Measurements from ENCODE around the gene OXSM. TPM values are rescaled to one million over a fixed set of nuclear protein-coding genes. Genes with fewer than 3 reads are reported as not detected.

OXSM gene
- polyA plus RNA-seq, result 10 to 100 TPM; 14.7 to 25.1 (median 18.6) TPM
- long read RNA-seq, donor 1, result 0 reads
- long read RNA-seq, donor 2, partial matches to known transcripts, result 0 of 6 reads
- long read RNA-seq, donor 2, other reads (novel, unspliced or antisense), result 0 of 6 reads
- long read RNA-seq, donor 3, partial matches to known transcripts, result 7 of 12 reads
- long read RNA-seq, donor 3, other reads (novel, unspliced or antisense), result 0 of 12 reads
- long read RNA-seq, donor 4, result 0 reads
- long read RNA-seq, donor 5, result 0 reads
- long read RNA-seq, donor 6, transcript OXSM-201 (3 exons, 1,519 nt), result major isoform, 5 of 22 reads
- long read RNA-seq, donor 6, partial matches to known transcripts, result 17 of 22 reads
- long read RNA-seq, donor 6, other reads (novel, unspliced or antisense), result 0 of 22 reads
- long read RNA-seq, donor 7, result 0 reads
- long read RNA-seq, donor 8, partial matches to known transcripts, result 0 of 1 reads
- long read RNA-seq, donor 8, other reads (novel, unspliced or antisense), result 0 of 1 reads
- long read RNA-seq, donor 9, result 0 reads
- long read RNA-seq, donor 10, partial matches to known transcripts, result 7 of 12 reads
- long read RNA-seq, donor 10, other reads (novel, unspliced or antisense), result 0 of 12 reads

DNA sequence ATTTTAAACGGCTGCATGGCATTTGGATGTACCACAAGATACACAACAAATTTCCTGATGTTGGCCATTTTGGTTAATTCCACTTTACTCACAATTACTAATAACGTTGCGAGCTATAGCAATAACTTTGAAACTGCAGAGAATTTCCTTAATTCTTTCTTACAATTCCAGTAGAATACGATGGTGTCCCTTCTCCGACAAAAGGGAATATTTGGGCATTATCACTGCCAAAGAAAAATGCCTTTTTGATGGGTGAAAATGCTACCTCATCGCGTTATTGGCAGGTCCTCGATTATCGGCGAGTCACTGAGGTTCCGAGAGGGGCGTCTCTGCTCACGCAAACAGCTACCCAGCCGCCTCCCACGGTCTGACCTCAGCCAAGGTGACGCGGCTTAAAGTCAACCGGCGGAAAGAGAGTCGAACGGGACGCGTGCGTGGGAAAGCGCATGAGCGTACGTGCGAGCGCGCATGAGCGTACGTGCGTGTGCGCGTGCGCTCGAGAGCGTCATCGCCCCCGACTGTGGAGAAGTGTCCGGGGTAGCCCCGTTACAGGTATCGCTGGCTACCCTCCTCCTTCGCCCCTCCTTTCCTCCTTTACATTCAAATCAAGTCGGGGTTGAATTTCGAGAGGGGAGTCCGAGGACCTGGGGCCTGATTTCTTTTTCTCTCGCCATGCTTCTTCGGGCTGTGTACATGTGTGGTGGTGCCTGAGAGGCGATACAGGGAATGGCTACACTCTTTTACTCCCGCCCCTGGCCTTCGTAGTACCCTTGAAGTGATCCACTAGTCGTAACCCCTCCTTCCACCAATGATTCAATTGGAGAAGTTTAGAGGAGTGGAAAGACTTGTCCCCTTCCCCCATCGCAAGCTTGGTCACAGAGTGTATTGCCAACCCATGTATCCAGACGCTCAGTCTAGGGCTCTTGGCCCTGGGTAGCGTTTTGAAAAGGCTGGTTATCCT is at the start of gene OXSM:
Gene OXSM, plus strand, starts transcription at position 495 of the 961 bp plus-strand sequence. CDS start 931 bp downstream, outside the sequence.
- Histone ChIP-seq H3K4me1 (ENCODE audit: control insufficient read depth in 3 of 3, insufficient read depth in 2 of 3, low read depth in 1 of 3, low read length in 2 of 3) (peaks cover 1 to 14% (median 6%) of the 10 kb centered on the region in 3 donors), H3K27me3 (ENCODE audit: control insufficient read depth in 3 of 3, insufficient read depth in 3 of 3, low read length in 3 of 3) (no peaks in the 10 kb centered on the region), H3K27ac (ENCODE audit: low read depth in 1 of 3, low read length in 2 of 3) (peak within 1 kb of the TSS; percentile 79 to 97 (median 84)), H3K36me3 (ENCODE audit: control insufficient read depth in 3 of 3, insufficient read depth in 2 of 3, low read depth in 1 of 3, low read length in 3 of 3) (peaks cover 0 to 7% (median 3%) of the 10 kb centered on the region in 3 donors), H3K4me3 (ENCODE audit: low read depth in 1 of 3, low read length in 3 of 3) (peak within 1 kb of the TSS; percentile 59 to 76 (median 60)), H3K9me3 (ENCODE audit: control insufficient read depth in 2 of 2, insufficient read depth in 1 of 2, low read depth in 1 of 2, low read length in 1 of 2) (no peaks in the 10 kb centered on the region)
- WGBS, 3 donors, result 0 to 1% (median 1%) methylated on average over 50 to 56 of the region's 56 CpGs
- peak; percentile 95 to 96 for DNase-seq
- FAIRE-seq, result no peak

DNA sequence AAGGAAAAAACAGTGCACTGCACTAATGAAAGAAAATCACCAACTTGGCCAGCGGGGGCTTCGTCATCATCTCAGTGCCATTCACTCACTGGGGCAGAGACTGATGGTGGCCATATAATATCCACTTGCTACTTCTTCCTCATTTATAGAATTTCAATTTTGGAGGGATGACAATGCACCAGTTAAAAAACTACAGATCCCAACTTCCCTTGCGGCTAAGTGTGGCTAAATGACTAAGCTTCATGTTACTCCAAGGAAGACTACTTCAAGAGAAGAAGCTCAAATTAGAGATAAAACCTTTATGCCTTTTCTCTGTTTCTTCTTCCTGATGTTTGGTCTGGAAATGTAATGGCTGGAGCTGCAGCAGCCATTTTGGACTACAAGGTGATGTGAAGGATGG is 45.4 kb upstream of the OXSM start:
- no peak overlapping the region for H3K27ac ChIP-seq (ENCODE audit: low read depth in 1 of 3, low read length in 2 of 3)
- H3K4me3 ChIP-seq (ENCODE audit: low read depth in 1 of 3, low read length in 3 of 3), result no peak overlapping the region
- H3K4me1 ChIP-seq (ENCODE audit: control insufficient read depth in 3 of 3, insufficient read depth in 2 of 3, low read depth in 1 of 3, low read length in 2 of 3), result no peaks in the 10 kb centered on the region
- H3K36me3 ChIP-seq (ENCODE audit: control insufficient read depth in 3 of 3, insufficient read depth in 2 of 3, low read depth in 1 of 3, low read length in 3 of 3), result peaks cover 3 to 14% (median 8%) of the 10 kb centered on the region in 3 donors
- WGBS, 3 donors, result 96 to 100% (median 100%) methylated on average over 3 of the region's 3 CpGs
- FAIRE-seq, result no peak
- no peaks in the 10 kb centered on the region for H3K9me3 ChIP-seq (ENCODE audit: control insufficient read depth in 2 of 2, insufficient read depth in 1 of 2, low read depth in 1 of 2, low read length in 1 of 2)
- no peaks in the 10 kb centered on the region for H3K27me3 ChIP-seq (ENCODE audit: control insufficient read depth in 3 of 3, insufficient read depth in 3 of 3, low read length in 3 of 3)
- DNase-seq, result no peak

DNA sequence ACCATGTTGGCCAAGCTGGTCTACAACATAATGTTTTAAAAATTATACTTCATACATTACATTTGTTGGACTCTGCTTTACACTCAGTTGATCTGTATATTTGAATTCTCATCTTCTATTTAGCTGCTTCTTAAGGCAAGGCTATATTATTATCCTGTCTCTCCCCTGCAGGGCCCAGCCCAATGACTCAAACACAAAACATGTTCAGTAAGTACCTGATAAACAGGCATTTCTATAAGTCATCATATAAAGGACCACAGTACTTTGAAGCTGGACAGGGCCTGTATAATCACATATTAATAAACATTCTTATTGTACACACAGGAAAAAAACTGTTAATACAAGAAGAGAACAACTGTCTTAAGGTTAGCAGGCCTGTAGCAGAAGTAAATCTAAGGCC is 42.9 kb upstream of the OXSM start:
- Histone ChIP-seq H3K9me3 (ENCODE audit: control insufficient read depth in 2 of 2, insufficient read depth in 1 of 2, low read depth in 1 of 2, low read length in 1 of 2) (no peaks in the 10 kb centered on the region), H3K36me3 (ENCODE audit: control insufficient read depth in 3 of 3, insufficient read depth in 2 of 3, low read depth in 1 of 3, low read length in 3 of 3) (peaks cover 9 to 18% (median 11%) of the 10 kb centered on the region in 3 donors), H3K27me3 (ENCODE audit: control insufficient read depth in 3 of 3, insufficient read depth in 3 of 3, low read length in 3 of 3) (no peaks in the 10 kb centered on the region), H3K4me1 (ENCODE audit: control insufficient read depth in 3 of 3, insufficient read depth in 2 of 3, low read depth in 1 of 3, low read length in 2 of 3) (no peaks in the 10 kb centered on the region), H3K4me3 (ENCODE audit: low read depth in 1 of 3, low read length in 3 of 3) (no peak overlapping the region), H3K27ac (ENCODE audit: low read depth in 1 of 3, low read length in 2 of 3) (no peak overlapping the region)
- DNase-seq (no peak), FAIRE-seq (no peak)

DNA sequence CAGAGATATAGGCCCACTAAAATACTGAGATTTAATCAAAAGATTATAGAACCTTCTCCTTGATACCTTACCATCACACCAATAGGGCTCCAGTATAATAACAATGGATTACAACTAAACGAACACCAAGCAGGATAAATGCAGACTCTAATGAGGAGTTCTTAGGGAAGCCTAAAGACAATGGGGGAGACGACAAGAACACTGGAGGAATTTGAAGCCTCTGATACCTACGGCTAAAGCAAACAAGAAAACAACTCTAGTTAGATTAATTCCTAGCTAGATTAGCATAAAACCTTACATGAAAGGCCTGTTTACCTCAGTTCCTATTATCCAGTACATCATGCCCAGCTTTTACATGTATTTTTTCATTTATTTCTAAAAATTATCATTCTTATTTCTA is 41.7 kb upstream of the OXSM start:
- no peaks in the 10 kb centered on the region for H3K4me1 ChIP-seq (ENCODE audit: control insufficient read depth in 3 of 3, insufficient read depth in 2 of 3, low read depth in 1 of 3, low read length in 2 of 3)
- FAIRE-seq, result no peak
- no peak for DNase-seq
- H3K36me3 ChIP-seq (ENCODE audit: control insufficient read depth in 3 of 3, insufficient read depth in 2 of 3, low read depth in 1 of 3, low read length in 3 of 3), result peaks cover 9 to 15% (median 13%) of the 10 kb centered on the region in 3 donors
- no peak overlapping the region for H3K4me3 ChIP-seq (ENCODE audit: low read depth in 1 of 3, low read length in 3 of 3)
- H3K9me3 ChIP-seq (ENCODE audit: control insufficient read depth in 2 of 2, insufficient read depth in 1 of 2, low read depth in 1 of 2, low read length in 1 of 2), result no peaks in the 10 kb centered on the region
- no peak overlapping the region for H3K27ac ChIP-seq (ENCODE audit: low read depth in 1 of 3, low read length in 2 of 3)
- H3K27me3 ChIP-seq (ENCODE audit: control insufficient read depth in 3 of 3, insufficient read depth in 3 of 3, low read length in 3 of 3), result no peaks in the 10 kb centered on the region
- 91 to 96% (median 95%) methylated on average over 3 of the region's 3 CpGs for WGBS, 3 donors

DNA sequence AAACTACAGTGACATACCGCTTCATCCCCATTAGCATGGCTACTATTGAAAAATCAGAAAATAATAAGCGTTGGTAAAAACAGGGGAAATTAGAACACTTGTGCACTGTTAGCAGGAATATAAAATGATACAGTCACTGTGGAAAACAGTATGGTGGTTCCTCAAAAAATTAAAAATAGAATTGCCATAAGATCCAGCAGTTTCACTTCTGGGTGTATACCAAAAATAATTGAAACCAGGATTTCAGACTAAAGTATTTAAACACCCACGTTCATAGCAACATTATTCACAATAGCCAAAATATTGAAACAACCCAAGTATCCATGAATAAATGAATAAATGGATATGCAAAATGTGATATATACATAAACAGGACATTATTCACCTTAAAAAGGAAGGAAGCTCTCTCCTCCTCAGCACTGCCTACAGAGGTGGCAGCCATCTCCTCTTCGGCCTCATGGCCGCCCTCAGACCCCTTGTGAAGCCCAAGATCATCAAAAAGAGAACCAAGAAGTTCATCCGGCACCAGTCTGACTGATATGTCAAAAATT is 40.8 kb upstream of the OXSM start:
- H3K9me3 ChIP-seq (ENCODE audit: control insufficient read depth in 2 of 2, insufficient read depth in 1 of 2, low read depth in 1 of 2, low read length in 1 of 2), result no peaks in the 10 kb centered on the region
- no peak overlapping the region for H3K4me3 ChIP-seq (ENCODE audit: low read depth in 1 of 3, low read length in 3 of 3)
- peaks cover 9 to 15% (median 13%) of the 10 kb centered on the region in 3 donors for H3K36me3 ChIP-seq (ENCODE audit: control insufficient read depth in 3 of 3, insufficient read depth in 2 of 3, low read depth in 1 of 3, low read length in 3 of 3)
- no peak for DNase-seq
- no peak overlapping the region for H3K27ac ChIP-seq (ENCODE audit: low read depth in 1 of 3, low read length in 2 of 3)
- no peaks in the 10 kb centered on the region for H3K27me3 ChIP-seq (ENCODE audit: control insufficient read depth in 3 of 3, insufficient read depth in 3 of 3, low read length in 3 of 3)
- 80 to 89% (median 84%) methylated on average over 6 of the region's 6 CpGs for WGBS, 3 donors
- no peaks in the 10 kb centered on the region for H3K4me1 ChIP-seq (ENCODE audit: control insufficient read depth in 3 of 3, insufficient read depth in 2 of 3, low read depth in 1 of 3, low read length in 2 of 3)
- FAIRE-seq, result no peak

DNA sequence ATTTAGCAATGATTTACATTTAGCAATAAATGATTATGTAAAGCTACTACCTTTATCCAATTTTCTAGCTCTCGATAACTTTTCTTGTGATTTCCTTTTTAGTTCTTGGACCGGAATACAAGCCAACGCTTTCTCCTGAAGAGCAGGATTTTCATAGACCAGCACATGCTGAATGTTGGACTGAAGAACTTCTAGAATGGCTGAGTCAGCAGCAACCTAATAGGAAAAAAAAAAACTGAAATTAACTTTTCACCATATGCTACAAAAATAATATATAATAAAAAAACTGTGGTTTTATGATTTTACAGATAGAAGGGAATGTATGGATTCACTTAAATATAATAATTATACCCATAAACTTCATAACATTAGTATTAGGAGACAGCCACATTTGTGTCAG is 38.8 kb upstream of the OXSM start:
- Histone ChIP-seq H3K4me1 (ENCODE audit: control insufficient read depth in 3 of 3, insufficient read depth in 2 of 3, low read depth in 1 of 3, low read length in 2 of 3) (no peaks in the 10 kb centered on the region), H3K27ac (ENCODE audit: low read depth in 1 of 3, low read length in 2 of 3) (no peak overlapping the region), H3K27me3 (ENCODE audit: control insufficient read depth in 3 of 3, insufficient read depth in 3 of 3, low read length in 3 of 3) (no peaks in the 10 kb centered on the region), H3K9me3 (ENCODE audit: control insufficient read depth in 2 of 2, insufficient read depth in 1 of 2, low read depth in 1 of 2, low read length in 1 of 2) (no peaks in the 10 kb centered on the region), H3K4me3 (ENCODE audit: low read depth in 1 of 3, low read length in 3 of 3) (no peak overlapping the region), H3K36me3 (ENCODE audit: control insufficient read depth in 3 of 3, insufficient read depth in 2 of 3, low read depth in 1 of 3, low read length in 3 of 3) (peaks cover 9 to 15% (median 11%) of the 10 kb centered on the region in 3 donors)
- no peak for DNase-seq
- 97 to 99% (median 98%) methylated on average over 3 of the region's 3 CpGs for WGBS, 3 donors
- no peak for FAIRE-seq

DNA sequence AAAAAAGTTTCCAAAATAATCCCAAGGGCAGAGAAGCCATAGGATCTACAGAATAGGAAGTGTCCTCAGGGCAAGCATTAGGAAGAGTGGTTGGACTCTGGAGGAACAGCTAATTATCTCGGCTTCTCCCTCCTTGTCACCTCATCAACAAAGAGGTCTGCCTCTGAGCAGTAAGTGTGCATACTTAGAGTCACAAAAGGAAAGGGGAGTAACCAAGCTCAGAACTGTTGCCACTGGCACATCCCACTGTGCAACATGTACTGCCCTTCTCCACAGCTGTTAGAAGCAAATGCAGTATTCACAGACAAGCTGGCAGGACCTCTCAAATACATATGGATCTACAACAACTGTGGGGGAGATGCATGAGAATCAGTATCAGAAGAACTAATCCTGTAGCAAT is 38.2 kb upstream of the OXSM start:
- 88 to 100% (median 88%) methylated on average over 1 of the region's 1 CpG for WGBS, 3 donors
- H3K4me3 ChIP-seq (ENCODE audit: low read depth in 1 of 3, low read length in 3 of 3), result no peak overlapping the region
- no peak for DNase-seq
- no peaks in the 10 kb centered on the region for H3K27me3 ChIP-seq (ENCODE audit: control insufficient read depth in 3 of 3, insufficient read depth in 3 of 3, low read length in 3 of 3)
- no peaks in the 10 kb centered on the region for H3K9me3 ChIP-seq (ENCODE audit: control insufficient read depth in 2 of 2, insufficient read depth in 1 of 2, low read depth in 1 of 2, low read length in 1 of 2)
- no peak overlapping the region for H3K27ac ChIP-seq (ENCODE audit: low read depth in 1 of 3, low read length in 2 of 3)
- peaks cover 9 to 16% (median 10%) of the 10 kb centered on the region in 3 donors for H3K36me3 ChIP-seq (ENCODE audit: control insufficient read depth in 3 of 3, insufficient read depth in 2 of 3, low read depth in 1 of 3, low read length in 3 of 3)
- no peaks in the 10 kb centered on the region for H3K4me1 ChIP-seq (ENCODE audit: control insufficient read depth in 3 of 3, insufficient read depth in 2 of 3, low read depth in 1 of 3, low read length in 2 of 3)
- FAIRE-seq, result no peak

DNA sequence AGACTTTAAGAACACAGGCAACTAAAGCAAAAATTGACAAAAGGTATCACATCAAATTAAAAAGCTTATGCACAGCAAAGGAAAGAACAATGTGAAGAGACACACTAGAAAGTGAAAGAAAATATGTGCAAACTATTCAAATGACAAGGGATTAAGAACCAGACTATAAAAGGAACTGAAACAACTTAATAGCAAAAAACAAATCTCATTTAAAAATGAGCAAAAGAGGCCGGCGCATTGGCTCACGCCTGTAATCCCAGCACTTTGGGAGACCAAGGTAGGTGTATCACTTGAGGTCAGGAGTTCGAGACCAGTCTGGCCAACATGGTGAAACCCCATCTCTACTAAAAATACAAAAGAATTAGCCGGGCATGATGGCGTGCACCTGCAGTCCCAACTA is 21.0 kb upstream of the OXSM start:
- WGBS, 3 donors, result 82 to 97% (median 86%) methylated on average over 6 of the region's 6 CpGs
- no peaks in the 10 kb centered on the region for H3K27me3 ChIP-seq (ENCODE audit: control insufficient read depth in 3 of 3, insufficient read depth in 3 of 3, low read length in 3 of 3)
- H3K4me3 ChIP-seq (ENCODE audit: low read depth in 1 of 3, low read length in 3 of 3), result no peak overlapping the region
- no peaks in the 10 kb centered on the region for H3K4me1 ChIP-seq (ENCODE audit: control insufficient read depth in 3 of 3, insufficient read depth in 2 of 3, low read depth in 1 of 3, low read length in 2 of 3)
- H3K36me3 ChIP-seq (ENCODE audit: control insufficient read depth in 3 of 3, insufficient read depth in 2 of 3, low read depth in 1 of 3, low read length in 3 of 3), result peaks cover 0 to 15% (median 9%) of the 10 kb centered on the region in 3 donors
- DNase-seq, result no peak
- no peak overlapping the region for H3K27ac ChIP-seq (ENCODE audit: low read depth in 1 of 3, low read length in 2 of 3)
- no peak for FAIRE-seq
- H3K9me3 ChIP-seq (ENCODE audit: control insufficient read depth in 2 of 2, insufficient read depth in 1 of 2, low read depth in 1 of 2, low read length in 1 of 2), result peaks cover 0 to 4% of the 10 kb centered on the region in 2 donors
